ENCODE data around the gene NAP1L3.

Gene NAP1L3

GRCh38 chrX:93673056-93673868, at the start of gene NAP1L3:
NAP1L3 (minus strand) TSS chrX:93673578; CDS start chrX:93673304, 274 bp downstream.
- peak; percentile 2 for DNase-seq

DNA sequence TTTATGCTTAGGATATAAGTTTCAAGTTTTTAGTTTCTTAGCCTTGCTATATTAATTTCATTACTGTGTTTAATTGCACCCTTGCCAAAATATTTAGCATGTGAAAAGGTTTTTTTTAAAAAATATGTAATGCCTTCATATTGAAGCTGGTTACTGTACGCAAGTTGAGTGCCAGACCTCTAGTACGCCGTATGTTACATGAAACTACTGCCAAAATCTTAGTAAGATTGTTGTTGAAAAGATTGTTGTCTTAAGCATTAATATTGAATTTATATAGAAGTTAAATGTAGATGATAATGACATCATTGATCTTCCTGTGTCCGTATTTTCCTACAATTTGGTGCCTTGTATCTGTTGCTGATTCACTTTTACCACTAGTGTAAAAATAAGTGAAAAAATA, 37.7 kb upstream of the NAP1L3 start:
- DNase-seq, result no peak

DNA sequence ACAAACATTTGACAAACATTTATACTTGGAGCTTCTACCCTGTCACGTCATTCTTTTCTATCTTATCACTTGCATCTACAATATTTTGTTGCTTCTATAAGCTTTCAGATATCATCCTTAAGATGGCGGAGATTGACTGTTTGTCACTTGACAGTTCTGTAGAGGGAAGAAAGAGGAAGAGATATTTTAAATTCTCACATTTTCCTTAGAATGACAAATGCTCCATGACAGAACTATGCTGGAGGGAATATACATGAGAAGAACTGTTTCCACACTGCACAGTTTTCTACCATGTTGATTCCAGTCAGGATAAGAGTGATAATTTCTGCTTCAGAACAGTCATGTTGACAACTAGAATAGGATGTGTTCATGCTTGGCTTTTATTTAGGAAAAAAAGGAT, 30.3 kb upstream of the NAP1L3 start:
- DNase-seq, result no peak

DNA sequence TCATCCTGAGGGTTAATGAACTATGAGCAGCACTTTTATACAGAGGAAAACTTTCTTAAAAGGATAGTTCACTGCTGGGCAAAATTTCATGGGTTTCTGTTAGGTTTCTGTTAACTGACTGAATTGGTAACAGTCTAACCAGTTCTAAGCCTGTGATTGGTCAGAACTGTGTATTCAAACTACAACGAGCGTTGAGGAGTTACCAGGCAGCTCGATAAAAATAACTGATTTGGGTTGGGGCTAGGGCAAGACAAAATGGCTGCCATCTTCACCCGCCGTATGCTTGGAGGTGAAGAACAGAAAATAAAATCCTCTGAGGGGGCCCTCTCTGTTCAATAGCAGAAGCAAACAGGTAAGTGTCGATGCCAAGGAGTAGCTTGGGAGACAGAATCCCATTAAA, 22.6 kb upstream of the NAP1L3 start:
- DNase-seq, result no peak

GRCh38 chrX:93673869-93674271, 492 bp upstream of the NAP1L3 start, which contains the start of gene FAM133A:
FAM133A (plus strand) TSS chrX:93674206; CDS start chrX:93709420, 35,214 bp downstream.
- no peak for DNase-seq

- DNase-seq, result no peak
These were observed 12.8 kb downstream of the NAP1L3 start for GRCh38 chrX:93660575-93660974.

DNA sequence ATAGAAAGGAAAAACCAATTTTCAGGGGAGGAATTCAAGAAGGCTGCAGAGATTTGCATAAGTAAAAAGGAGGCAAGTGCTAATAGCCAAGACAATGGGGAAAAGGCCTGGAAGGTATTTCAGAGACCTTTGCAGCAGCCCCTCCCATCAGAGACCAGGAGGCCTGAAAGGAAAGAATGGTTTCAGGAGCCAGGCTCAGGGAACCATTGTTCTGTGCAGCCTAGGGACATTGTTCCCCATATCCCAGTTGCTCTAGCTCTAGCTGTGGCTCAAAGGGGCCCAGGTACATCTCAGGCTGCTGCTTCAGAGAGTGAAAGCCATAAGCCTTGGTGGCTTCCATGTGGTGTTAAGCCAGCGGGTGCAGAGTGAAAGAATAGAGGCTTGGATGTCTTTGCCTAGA, 24.0 kb downstream of the NAP1L3 start:
- no peak for DNase-seq

DNA sequence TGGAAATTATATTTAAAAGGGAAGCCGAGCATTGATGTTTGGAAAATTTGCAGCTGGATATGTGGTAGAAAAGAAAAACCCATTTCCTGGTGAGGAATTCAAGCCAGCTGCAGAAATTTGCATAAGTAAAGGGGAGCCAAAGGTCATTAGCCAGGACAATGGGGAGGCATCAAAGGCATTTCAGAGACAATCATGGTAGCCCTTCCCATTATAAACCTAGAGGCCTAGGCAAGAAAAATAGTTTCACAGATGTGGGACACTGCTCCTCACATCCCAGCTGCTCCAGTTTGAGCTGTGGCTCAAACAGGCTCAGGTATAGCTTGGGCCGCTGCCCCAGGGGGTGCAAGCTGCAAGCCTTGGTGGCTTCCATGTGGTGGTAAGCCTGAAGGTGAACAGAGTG, 35.8 kb downstream of the NAP1L3 start:
- no peak for DNase-seq

Measured in RPMI8226 (cell line).